Activated naive CD4-positive, alpha-beta T cell treated with anti-CD3 and anti-CD28 coated beads for 36 hours (primary cell): ENCODE measurements around the gene TCTN3. TPM values are rescaled to one million over a fixed set of nuclear protein-coding genes. Genes with fewer than 3 reads are reported as not detected.

Experiments used
- CTCF ChIA-PET: fragments of 350-600 bp; sonication (Branson Sonifier 250); formaldehyde crosslinking; loops from one replicate; lab custom pipeline; 2021; ENCODE audit warnings: antibody characterized with exemption; lab: Charles Lee
- DNase-seq: peaks from one replicate; pipeline ENCODE4 v3.0.0-alpha.2; 2020
- H3K27ac Mint-ChIP-seq: one replicate; pipeline ENCODE4 v1.8.0; 2021; ENCODE audit warnings: mild to moderate bottlenecking, mixed read lengths
- H3K27me3 Mint-ChIP-seq: one replicate; pipeline ENCODE4 v1.8.0; 2021; ENCODE audit warnings: low read depth, mixed read lengths
- H3K36me3 Mint-ChIP-seq: one replicate; pipeline ENCODE4 v1.8.0; 2021; ENCODE audit warnings: low read depth, mixed read lengths
- H3K4me1 Mint-ChIP-seq: one replicate; pipeline ENCODE4 v1.8.0; 2021; ENCODE audit warnings: low read depth, mixed read lengths
- H3K4me3 Mint-ChIP-seq: one replicate; pipeline ENCODE4 v1.8.0; 2021; ENCODE audit warnings: mild to moderate bottlenecking, moderate library complexity, mixed read lengths
- H3K9me3 Mint-ChIP-seq: one replicate; pipeline ENCODE4 v1.8.0; 2021; ENCODE audit warnings: mixed read lengths
- intact Hi-C: fragments of 100-400 bp; cut with micrococcal nuclease; formaldehyde crosslinking; loops from one replicate; pipeline ENCODE4 v1.15.1; 2023
- total RNA-seq, 2 experiments: library from RNA; stranded (reverse); gene quantifications; one replicate each; pipeline ENCODE4 v1.2.3, GENCODE V29; 2021

Gene TCTN3
- total RNA-seq, 2 experiments from 2014 or later: 17.6 to 19.2 TPM

GRCh38 chr10:95716866-95717265 is 23.1 kb upstream of the TCTN3 start:
- no peak overlapping the region for H3K27ac Mint-ChIP-seq
- CTCF ChIA-PET: no interaction called here
- intact Hi-C loops: no loop called here
- no peaks in the 10 kb centered on the region for H3K9me3 Mint-ChIP-seq
- H3K27me3 Mint-ChIP-seq: no peaks in the 10 kb centered on the region
- H3K4me3 Mint-ChIP-seq: no peak overlapping the region
- no peak for DNase-seq
- H3K4me1 Mint-ChIP-seq: no peaks in the 10 kb centered on the region
- H3K36me3 Mint-ChIP-seq: no peaks in the 10 kb centered on the region

- CTCF ChIA-PET: interaction anchor here (2.4 kb wide), 1 partner anchor 23 kb away, joined by 12 read pairs; the partner anchor contains the start of gene TCTN3
- H3K27ac Mint-ChIP-seq: no peak overlapping the region
- H3K36me3 Mint-ChIP-seq: no peaks in the 10 kb centered on the region
- no peak for DNase-seq
- no peaks in the 10 kb centered on the region for H3K9me3 Mint-ChIP-seq
- intact Hi-C loops: no loop called here
- no peaks in the 10 kb centered on the region for H3K27me3 Mint-ChIP-seq
- H3K4me3 Mint-ChIP-seq: no peak overlapping the region
- H3K4me1 Mint-ChIP-seq: no peaks in the 10 kb centered on the region
These were observed 22.7 kb upstream of the TCTN3 start for GRCh38 chr10:95716466-95716865.

DNA sequence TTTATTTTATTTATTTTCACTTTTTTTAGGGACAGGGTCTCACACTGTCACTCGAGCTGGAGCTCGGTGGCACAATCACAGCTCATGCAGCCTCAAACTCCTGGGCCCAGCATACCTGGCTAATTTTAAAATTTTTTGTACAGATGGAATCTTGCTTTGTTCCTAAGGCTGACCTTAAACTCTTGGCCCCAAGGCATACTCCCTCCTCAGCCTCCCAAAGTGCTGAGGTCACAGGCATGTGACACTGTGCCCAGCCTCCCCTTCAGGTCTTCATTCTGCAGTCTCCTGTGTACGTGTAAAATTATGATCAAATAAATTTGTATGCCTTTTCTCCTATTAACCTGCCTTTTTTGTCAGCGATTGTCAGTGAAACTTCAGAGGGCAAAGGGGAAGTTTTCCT is 17.8 kb upstream of the TCTN3 start:
- intact Hi-C loops: no loop called here
- Mint-ChIP-seq H3K27ac (no peak overlapping the region), H3K9me3 (no peaks in the 10 kb centered on the region), H3K4me3 (no peak overlapping the region), H3K4me1 (no peaks in the 10 kb centered on the region), H3K27me3 (peaks cover 2% of the 10 kb centered on the region), H3K36me3 (no peaks in the 10 kb centered on the region)
- DNase-seq: no peak
- CTCF ChIA-PET: no interaction called here

GRCh38 chr10:95706990-95707389 is 13.3 kb upstream of the TCTN3 start:
- H3K4me3 Mint-ChIP-seq: no peak overlapping the region
- no peak overlapping the region for H3K27ac Mint-ChIP-seq
- H3K9me3 Mint-ChIP-seq: no peaks in the 10 kb centered on the region
- peaks cover 2% of the 10 kb centered on the region for H3K27me3 Mint-ChIP-seq
- no peak for DNase-seq
- CTCF ChIA-PET: interaction anchor here (0.8 to 2.5 kb wide), 2 partner anchors 13 to 135 kb away, joined by 5 to 11 read pairs; partner anchors contain the start of gene TCTN3
- intact Hi-C loops: no loop called here
- H3K4me1 Mint-ChIP-seq: no peaks in the 10 kb centered on the region
- H3K36me3 Mint-ChIP-seq: no peaks in the 10 kb centered on the region

DNA sequence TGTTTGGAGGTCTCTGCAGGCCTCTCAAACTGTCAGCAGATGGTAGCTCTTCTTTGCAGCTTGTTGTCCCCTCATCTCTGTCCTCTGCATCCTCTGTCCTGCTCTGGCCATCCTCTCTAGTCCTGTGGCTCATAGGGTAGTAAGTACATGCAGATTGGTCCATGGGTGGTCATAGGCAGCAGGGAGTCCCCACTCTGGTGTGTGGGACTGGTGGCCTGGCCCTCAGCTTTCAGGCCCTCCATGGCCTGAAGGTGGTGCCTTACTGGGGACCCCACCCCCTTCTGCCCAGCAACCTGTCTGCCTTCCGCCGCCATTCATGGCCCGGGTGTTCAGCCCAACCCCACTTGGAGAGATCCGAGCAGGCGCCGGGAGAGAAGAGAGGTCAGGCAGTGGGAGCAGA is 12.8 kb upstream of the TCTN3 start:
- CTCF ChIA-PET: interaction anchor here (0.6 to 0.9 kb wide), 3 partner anchors 13 to 438 kb away, joined by 4 to 5 read pairs (median 4); partner anchors contain the start of gene TCTN3
- Mint-ChIP-seq H3K27ac (no peak overlapping the region), H3K4me1 (no peaks in the 10 kb centered on the region), H3K27me3 (peaks cover 2% of the 10 kb centered on the region), H3K4me3 (no peak overlapping the region), H3K9me3 (no peaks in the 10 kb centered on the region), H3K36me3 (no peaks in the 10 kb centered on the region)
- no peak for DNase-seq
- intact Hi-C loops: no loop called here

DNA sequence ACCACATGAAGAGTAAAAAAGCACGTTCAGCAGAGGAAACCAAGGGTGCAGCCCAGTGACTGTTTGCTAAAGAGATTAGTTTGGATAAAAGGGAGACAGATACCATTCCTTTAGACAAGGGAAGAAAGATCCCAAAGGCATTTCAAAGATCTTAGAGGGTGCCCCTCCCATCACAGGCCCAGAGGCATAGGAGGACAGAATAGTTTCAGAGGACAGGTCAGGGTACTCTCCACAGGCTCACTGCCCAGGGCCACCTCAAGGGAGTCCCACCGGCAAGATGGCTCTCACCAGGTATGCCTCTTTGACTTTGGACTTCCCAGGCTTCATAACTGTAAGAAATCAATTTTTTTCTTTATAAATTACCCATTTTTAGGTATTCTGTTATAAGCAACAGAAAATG is 4.7 kb upstream of the TCTN3 start:
- Mint-ChIP-seq H3K4me3 (no peak overlapping the region), H3K4me1 (peaks cover 5% of the 10 kb centered on the region), H3K27ac (no peak overlapping the region), H3K36me3 (no peaks in the 10 kb centered on the region), H3K27me3 (no peaks in the 10 kb centered on the region), H3K9me3 (no peaks in the 10 kb centered on the region)
- CTCF ChIA-PET: interaction anchor here (1.6 kb wide), 1 partner anchor 143 kb away, joined by 6 read pairs; no protein-coding TSS in a partner anchor
- intact Hi-C loops: loop anchor here (10.0 kb wide), 1 partner anchor 526 kb away; no protein-coding TSS in a partner anchor
- no peak for DNase-seq

DNA sequence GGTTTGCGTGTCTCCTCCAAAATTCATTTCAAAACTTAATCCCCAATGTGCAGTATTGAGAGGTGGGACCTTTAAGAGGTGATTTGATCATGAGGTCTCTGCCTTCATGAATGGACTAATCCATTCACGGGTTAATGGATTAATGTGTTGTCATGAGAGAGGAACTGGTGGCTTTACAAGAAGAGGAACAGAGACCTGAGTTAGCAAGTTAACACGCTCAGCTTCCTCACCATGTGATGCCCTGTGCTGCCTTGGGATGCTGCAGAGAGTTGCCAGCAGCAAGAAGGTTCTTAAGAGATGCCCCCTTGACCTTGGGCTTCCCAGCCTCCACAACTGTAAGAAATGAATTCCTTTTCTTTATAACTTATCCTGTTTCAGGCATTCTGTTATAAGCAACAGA is 3.7 kb upstream of the TCTN3 start:
- intact Hi-C loops: loop anchor here (10.0 kb wide), 1 partner anchor 527 kb away; no protein-coding TSS in a partner anchor
- Mint-ChIP-seq H3K4me1 (peaks cover 11% of the 10 kb centered on the region), H3K9me3 (no peaks in the 10 kb centered on the region), H3K36me3 (peaks cover 2% of the 10 kb centered on the region), H3K4me3 (no peak overlapping the region), H3K27ac (no peak overlapping the region), H3K27me3 (no peaks in the 10 kb centered on the region)
- CTCF ChIA-PET: interaction anchor here (1.6 kb wide), 1 partner anchor 144 kb away, joined by 6 read pairs; no protein-coding TSS in a partner anchor
- no peak for DNase-seq

DNA sequence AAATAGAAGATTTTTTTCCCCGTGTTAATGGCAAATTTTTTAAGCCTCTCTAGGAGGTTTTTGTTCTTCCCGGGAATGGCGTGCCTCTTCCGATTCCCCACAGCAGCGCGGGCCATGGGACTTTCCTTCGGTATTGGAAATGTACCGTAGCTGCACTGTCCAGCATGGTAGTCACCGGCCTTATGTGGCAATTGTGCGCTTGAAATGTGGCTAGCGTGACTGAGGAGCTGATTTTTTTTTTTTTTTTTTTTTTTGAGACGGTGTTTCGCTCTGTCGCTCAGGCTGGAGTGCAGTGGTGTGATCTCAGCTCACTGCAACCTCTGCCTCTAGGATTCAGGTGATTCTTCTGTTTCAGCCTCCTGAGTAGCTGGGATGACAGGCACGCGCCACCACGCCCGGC is 938 bp upstream of the TCTN3 start:
- Mint-ChIP-seq H3K36me3 (peaks cover 11% of the 10 kb centered on the region), H3K4me1 (peaks cover 33% of the 10 kb centered on the region), H3K4me3 (peak overlapping the region; percentile 96), H3K9me3 (no peaks in the 10 kb centered on the region), H3K27ac (no peak overlapping the region), H3K27me3 (no peaks in the 10 kb centered on the region)
- intact Hi-C loops: loop anchor here (1.0 to 10.0 kb wide), 12 partner anchors 38 to 646 kb away; partner anchors contain the start of genes ALDH18A1, CC2D2B, CCNJ and SORBS1
- DNase-seq: no peak
- CTCF ChIA-PET: interaction anchor here (0.6 to 4.9 kb wide), 20 partner anchors 10 to 646 kb away, joined by 3 to 144 read pairs (median 5); no protein-coding TSS in a partner anchor

GRCh38 chr10:95693071-95693667 is 558 bp downstream of the TCTN3 start:
- intact Hi-C loops: loop anchor here (5.0 to 10.0 kb wide), 2 partner anchors 532 to 599 kb away; no protein-coding TSS in a partner anchor
- peak overlapping the region; percentile 83 for H3K27ac Mint-ChIP-seq
- peaks cover 40% of the 10 kb centered on the region for H3K4me1 Mint-ChIP-seq
- no peak for DNase-seq
- CTCF ChIA-PET: interaction anchor here (0.6 to 4.9 kb wide), 48 partner anchors 9 to 1289 kb away, joined by 3 to 144 read pairs (median 4); partner anchors contain the start of gene ALDH18A1
- peaks cover 16% of the 10 kb centered on the region for H3K36me3 Mint-ChIP-seq
- H3K9me3 Mint-ChIP-seq: no peaks in the 10 kb centered on the region
- H3K4me3 Mint-ChIP-seq: peak overlapping the region; percentile 96
- no peaks in the 10 kb centered on the region for H3K27me3 Mint-ChIP-seq

GRCh38 chr10:95691281-95691680 is 2.4 kb downstream of the TCTN3 start:
- Mint-ChIP-seq H3K36me3 (peaks cover 21% of the 10 kb centered on the region), H3K4me3 (no peak overlapping the region), H3K27ac (no peak overlapping the region), H3K9me3 (no peaks in the 10 kb centered on the region), H3K4me1 (peaks cover 40% of the 10 kb centered on the region), H3K27me3 (no peaks in the 10 kb centered on the region)
- no peak for DNase-seq
- CTCF ChIA-PET: interaction anchor here (4.9 kb wide), 2 partner anchors 150 to 173 kb away, joined by 54 to 144 read pairs; no protein-coding TSS in a partner anchor
- intact Hi-C loops: loop anchor here (5.0 to 10.0 kb wide), 2 partner anchors 534 to 601 kb away; no protein-coding TSS in a partner anchor

DNA sequence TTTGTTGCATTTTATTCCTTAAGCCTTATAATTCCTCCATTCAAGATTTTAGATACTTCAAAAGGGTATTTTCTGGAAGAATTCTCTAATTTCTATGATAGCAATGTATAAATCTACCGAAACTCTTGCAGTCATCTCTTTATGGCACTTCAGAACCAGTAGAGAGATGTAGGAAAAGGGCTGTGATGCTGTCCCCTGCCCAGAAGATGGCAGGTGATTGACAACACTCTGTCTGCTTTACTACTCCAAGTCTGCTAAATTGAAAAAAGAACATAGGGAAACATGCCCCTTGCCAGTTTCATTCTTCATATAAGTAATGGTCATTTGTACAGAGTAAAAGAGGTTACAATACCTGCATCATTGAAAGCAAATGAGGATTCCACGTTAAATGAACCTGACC is 5.1 kb downstream of the TCTN3 start:
- Mint-ChIP-seq H3K4me3 (no peak overlapping the region), H3K9me3 (no peaks in the 10 kb centered on the region), H3K4me1 (peaks cover 35% of the 10 kb centered on the region), H3K36me3 (peaks cover 33% of the 10 kb centered on the region), H3K27ac (no peak overlapping the region), H3K27me3 (no peaks in the 10 kb centered on the region)
- intact Hi-C loops: no loop called here
- CTCF ChIA-PET: interaction anchor here (1.8 kb wide), 1 partner anchor 176 kb away, joined by 4 read pairs; no protein-coding TSS in a partner anchor
- no peak for DNase-seq

- peaks cover 40% of the 10 kb centered on the region for H3K36me3 Mint-ChIP-seq
These were observed 9.8 kb downstream of the TCTN3 start for GRCh38 chr10:95683966-95684365.

More at GRCh38 chr10:95683966-95684365, 9.8 kb downstream of the TCTN3 start:
- H3K9me3 Mint-ChIP-seq: no peaks in the 10 kb centered on the region
- CTCF ChIA-PET: interaction anchor here (0.6 to 2.3 kb wide), 3 partner anchors 10 to 333 kb away, joined by 3 to 12 read pairs (median 3); partner anchors contain the start of gene TCTN3
- peaks cover 3% of the 10 kb centered on the region for H3K4me1 Mint-ChIP-seq
- H3K27me3 Mint-ChIP-seq: no peaks in the 10 kb centered on the region
- no peak overlapping the region for H3K4me3 Mint-ChIP-seq
- no peak overlapping the region for H3K27ac Mint-ChIP-seq
- intact Hi-C loops: no loop called here
- no peak for DNase-seq
